Breast epithelium (tissue), 4 donors: ENCODE data around the gene UST. TPM values are rescaled to one million over a fixed set of nuclear protein-coding genes. Genes with fewer than 3 reads are reported as not detected.
"Not testable (repeated sequence)": the region's sequence is repeated elsewhere in the genome, so short reads cannot be mapped to it uniquely, and the experiment has no call there.

Source experiments
- DNase-seq, 2 donors: peaks; one replicate each; pipeline ENCODE4 v3.0.0-alpha.2; 2019; ENCODE audit warnings: low spot score in 2 of 2
- H3K27ac ChIP-seq, 2 donors: fragments of 200-600 bp; sonication (generic) in 1 of 2; one replicate each; pipeline ENCODE4 v1.5.1; 2016 to 2019; ENCODE audit warnings: mild to moderate bottlenecking in 1 of 2
- H3K27me3 ChIP-seq, 2 donors: fragments of 200-600 bp; sonication (generic) in 1 of 2; one replicate each; pipeline versions ENCODE4 v1.5.1 to v1.6.0; 2017 to 2019; ENCODE audit warnings: control low read depth in 1 of 2, mild to moderate bottlenecking in 1 of 2
- H3K36me3 ChIP-seq: fragments of 200-600 bp; one replicate; pipeline ENCODE4 v1.5.1; 2019
- H3K4me1 ChIP-seq, 2 donors: fragments of 200-600 bp; sonication (generic); one replicate each; pipeline ENCODE4 v1.5.1; 2016 to 2019; ENCODE audit warnings: control low read depth in 1 of 2
- H3K4me3 ChIP-seq, 3 donors: fragments of 200-600 bp; sonication (generic); 1 replicate in 2 of 3; 2 replicates in 1 of 3; pipeline ENCODE4 v1.5.1; 2016 to 2019; ENCODE audit warnings: mild to moderate bottlenecking in 3 of 3, moderate library complexity in 2 of 3
- H3K9me3 ChIP-seq, 2 donors: fragments of 200-600 bp; sonication (generic) in 1 of 2; one replicate each; pipeline ENCODE4 v1.5.1; 2016 to 2019; ENCODE audit warnings: control low read depth in 1 of 2
- POLR2A ChIP-seq: fragments of 450-650 bp; IDR thresholded peaks from one replicate; pipeline ENCODE4 v1.6.1; 2016; ENCODE audit warnings: antibody characterized with exemption, mild to moderate bottlenecking, moderate library complexity
- POLR2AphosphoS5 ChIP-seq, 3 donors: sonication (generic); formaldehyde crosslinking; IDR thresholded peaks; one replicate each; pipeline ENCODE4 v1.6.1; 2017; ENCODE audit warnings: antibody characterized with exemption in 3 of 3
- intact Hi-C: fragments of 100-400 bp; cut with DNase I; formaldehyde crosslinking; loops from one replicate; pipeline ENCODE4 v1.15.1; 2023; ENCODE audit warnings: low total_unique reads
- total RNA-seq, 3 donors: library from RNA; depleted of rRNA; stranded (reverse); fragments of >200 nt; gene quantifications; one replicate each; pipeline ENCODE4 v1.1.0, GENCODE V29; 2016
- TF ChIP-seq, protein P1 (sequence below), 3 donors: fragments of 450-650 bp; IDR thresholded peaks; one replicate each; pipeline ENCODE4 v1.5.1; 2016 to 2017; ENCODE audit warnings: antibody characterized with exemption in 3 of 3, mild to moderate bottlenecking in 3 of 3, moderate library complexity in 3 of 3

Gene UST
- total RNA-seq, 3 donors from 2014 or later, result 10.5 to 28.8 (median 13.2) TPM

DNA sequence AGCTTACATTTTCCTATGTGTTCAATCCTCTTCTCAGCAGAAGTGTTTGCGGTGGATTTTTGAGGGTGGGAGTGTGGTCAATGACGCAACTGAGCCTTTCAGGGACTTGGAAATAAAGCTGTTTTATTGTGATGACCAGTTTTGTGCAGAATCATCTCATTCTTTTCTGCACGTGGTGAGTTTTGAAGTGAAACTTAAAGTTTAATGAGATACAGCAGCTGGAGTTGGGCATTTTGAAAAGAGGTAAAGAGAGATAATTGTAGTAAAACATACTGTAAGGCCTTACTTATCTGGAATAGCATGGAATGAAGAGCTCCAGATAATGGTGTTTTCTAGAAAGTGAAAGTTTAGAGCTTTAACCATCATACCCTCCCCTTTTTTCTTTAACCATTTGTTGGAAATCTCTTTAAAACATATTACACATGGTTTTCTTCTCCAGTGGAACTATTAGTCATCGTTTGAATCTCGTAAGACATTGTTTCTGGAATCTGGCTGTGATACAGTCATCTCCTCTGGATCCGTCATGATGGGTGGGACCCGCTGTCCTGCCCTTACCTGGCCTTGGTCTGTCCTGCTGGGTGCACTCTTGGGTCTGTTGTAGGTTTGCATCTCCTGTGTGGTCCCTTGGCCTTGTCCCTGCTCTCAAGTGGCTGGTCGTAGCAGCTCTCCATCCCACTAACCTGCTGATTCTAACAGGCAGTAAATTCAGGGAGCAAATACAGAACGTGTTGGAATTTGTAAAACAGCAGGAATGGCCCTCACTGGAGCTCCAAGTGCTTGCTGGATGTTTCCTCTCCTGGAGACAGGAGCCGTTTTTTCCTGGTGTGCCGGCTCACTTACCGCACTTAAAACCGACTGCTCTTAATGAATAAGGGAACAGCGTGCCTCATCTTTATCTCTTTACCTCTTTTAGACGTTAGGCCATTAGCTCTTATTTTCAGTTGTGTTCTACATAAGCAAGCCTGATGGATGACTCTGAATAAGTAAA lies 29.8 kb downstream of the UST start:
- no peaks in the 10 kb centered on the region for H3K9me3 ChIP-seq
- intact Hi-C loops, result no loop called here
- H3K4me1 ChIP-seq, result no peaks in the 10 kb centered on the region
- H3K27me3 ChIP-seq, result no peaks in the 10 kb centered on the region
- peak overlapping the region in 2 of 3 donors; percentile 8 to 19 for H3K4me3 ChIP-seq
- peak overlapping the region in 1 of 2 donors; percentile 44 for H3K27ac ChIP-seq
- TF ChIP-seq POLR2AphosphoS5 (IDR thresholded peaks at IDR 0.05), result no peak
- TF ChIP-seq, protein P1, sequence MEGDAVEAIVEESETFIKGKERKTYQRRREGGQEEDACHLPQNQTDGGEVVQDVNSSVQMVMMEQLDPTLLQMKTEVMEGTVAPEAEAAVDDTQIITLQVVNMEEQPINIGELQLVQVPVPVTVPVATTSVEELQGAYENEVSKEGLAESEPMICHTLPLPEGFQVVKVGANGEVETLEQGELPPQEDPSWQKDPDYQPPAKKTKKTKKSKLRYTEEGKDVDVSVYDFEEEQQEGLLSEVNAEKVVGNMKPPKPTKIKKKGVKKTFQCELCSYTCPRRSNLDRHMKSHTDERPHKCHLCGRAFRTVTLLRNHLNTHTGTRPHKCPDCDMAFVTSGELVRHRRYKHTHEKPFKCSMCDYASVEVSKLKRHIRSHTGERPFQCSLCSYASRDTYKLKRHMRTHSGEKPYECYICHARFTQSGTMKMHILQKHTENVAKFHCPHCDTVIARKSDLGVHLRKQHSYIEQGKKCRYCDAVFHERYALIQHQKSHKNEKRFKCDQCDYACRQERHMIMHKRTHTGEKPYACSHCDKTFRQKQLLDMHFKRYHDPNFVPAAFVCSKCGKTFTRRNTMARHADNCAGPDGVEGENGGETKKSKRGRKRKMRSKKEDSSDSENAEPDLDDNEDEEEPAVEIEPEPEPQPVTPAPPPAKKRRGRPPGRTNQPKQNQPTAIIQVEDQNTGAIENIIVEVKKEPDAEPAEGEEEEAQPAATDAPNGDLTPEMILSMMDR (IDR thresholded peaks at IDR 0.05), result no peak
- TF ChIP-seq POLR2A, result no peak
- no peak for DNase-seq
- H3K36me3 ChIP-seq, result no peaks in the 10 kb centered on the region

DNA sequence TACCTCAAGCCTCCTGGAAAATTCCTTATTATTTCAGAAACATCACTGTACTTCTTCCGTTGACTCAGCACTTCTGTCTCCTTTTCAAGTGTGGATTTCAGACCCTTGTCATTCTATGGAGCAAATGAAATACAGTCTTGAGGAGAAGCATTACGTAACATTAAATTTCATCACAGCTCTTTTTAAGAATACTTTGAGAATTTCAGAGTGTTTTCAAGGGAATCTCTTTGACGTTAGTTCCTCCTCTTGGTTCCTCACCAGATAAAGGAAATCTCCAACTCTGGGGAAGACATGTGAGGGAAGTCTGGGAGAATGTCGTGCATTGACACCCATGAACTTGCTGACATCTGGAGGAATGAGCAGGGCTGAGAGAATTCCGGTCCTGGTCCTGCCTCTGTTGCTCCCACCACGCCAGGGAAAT lies 32.3 kb downstream of the UST start:
- H3K4me3 ChIP-seq, result no peak overlapping the region
- DNase-seq, result no peak
- H3K36me3 ChIP-seq, result no peaks in the 10 kb centered on the region
- intact Hi-C loops, result no loop called here
- TF ChIP-seq POLR2A, result no peak
- TF ChIP-seq, protein P1 (IDR thresholded peaks at IDR 0.05), result no peak
- no peaks in the 10 kb centered on the region for H3K9me3 ChIP-seq
- no peaks in the 10 kb centered on the region for H3K4me1 ChIP-seq
- H3K27ac ChIP-seq, result peak overlapping the region in 1 of 2 donors; percentile 34
- no peaks in the 10 kb centered on the region for H3K27me3 ChIP-seq

DNA sequence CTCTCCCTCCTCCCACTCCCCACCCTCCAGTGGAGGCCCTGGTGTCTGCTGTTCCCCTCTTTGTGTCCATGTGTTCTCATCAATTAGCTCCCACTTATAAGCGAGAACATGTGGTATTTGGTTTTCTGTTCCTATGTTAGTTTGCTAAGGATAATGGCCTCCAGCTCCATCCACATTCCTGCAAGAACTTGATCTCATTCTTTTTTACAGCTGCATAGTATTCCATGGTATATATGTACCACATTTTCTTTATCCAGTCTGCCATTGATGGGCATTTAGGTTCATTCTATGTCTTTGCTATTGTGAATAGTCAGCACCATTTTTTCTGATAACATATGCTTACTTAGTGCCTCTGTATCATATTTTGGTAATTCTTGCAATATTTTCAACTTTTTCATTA lies 33.6 kb downstream of the UST start:
- intact Hi-C loops, result not testable (repeated sequence)

DNA sequence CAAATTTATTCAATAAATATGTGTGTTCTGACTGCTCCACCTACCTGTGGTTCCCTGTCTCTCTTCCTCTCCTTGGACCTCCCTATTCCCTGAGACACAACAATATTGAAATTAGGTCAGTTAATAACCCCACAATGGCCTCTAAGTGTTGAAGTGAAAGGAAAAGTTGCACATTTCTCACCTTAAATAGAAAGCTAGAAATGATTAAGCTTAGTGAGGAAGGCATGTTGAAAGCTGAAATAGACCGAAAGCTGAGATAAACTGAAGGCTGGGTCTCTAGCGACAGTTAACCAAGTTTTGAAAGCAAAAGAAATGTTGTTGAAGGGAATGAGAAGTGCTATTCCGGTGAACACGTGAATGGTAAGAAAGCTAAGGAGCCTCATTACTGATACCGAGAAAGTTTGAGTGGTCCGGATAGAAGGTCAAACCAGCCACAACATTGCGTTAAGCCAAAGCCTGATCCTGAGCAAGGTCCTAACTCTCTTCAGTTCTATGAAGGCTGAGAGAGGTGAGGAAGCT lies 34.1 kb downstream of the UST start:
- Histone ChIP-seq H3K9me3 (no peaks in the 10 kb centered on the region), H3K4me3 (no peak overlapping the region), H3K4me1 (no peaks in the 10 kb centered on the region), H3K36me3 (no peaks in the 10 kb centered on the region), H3K27ac (no peak overlapping the region), H3K27me3 (no peaks in the 10 kb centered on the region)
- no peak for DNase-seq
- TF ChIP-seq POLR2A (no peak), POLR2AphosphoS5 (IDR thresholded peaks at IDR 0.05) (no peak)
- TF ChIP-seq, protein P1 (IDR thresholded peaks at IDR 0.05), result no peak
- intact Hi-C loops, result no loop called here

More for the DNA sequence above, 33.6 kb downstream of the UST start:
- not testable (repeated sequence) for H3K36me3 ChIP-seq, H3K4me1 ChIP-seq, H3K4me3 ChIP-seq, H3K27me3 ChIP-seq, DNase-seq, H3K27ac ChIP-seq, H3K9me3 ChIP-seq

DNA sequence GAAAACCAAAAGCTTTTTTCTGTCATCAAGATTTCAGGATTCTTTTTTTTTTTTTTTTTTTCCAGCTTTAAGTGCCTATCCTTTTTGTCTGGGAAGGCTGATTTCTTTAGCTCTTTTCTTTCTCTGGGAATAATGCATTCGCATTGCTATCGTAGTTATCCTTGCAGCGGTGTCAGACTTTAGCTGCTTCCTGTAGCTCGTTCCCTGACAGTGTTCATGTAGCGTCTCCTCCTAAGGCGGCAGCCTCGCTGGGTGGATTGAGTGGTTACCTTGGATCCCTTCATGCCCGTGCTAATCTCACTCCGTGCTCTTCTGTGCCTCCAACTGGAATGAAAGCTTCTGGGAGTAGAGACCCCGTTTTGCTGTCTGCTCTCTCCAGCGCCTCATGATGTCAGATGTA lies 43.1 kb downstream of the UST start:
- TF ChIP-seq POLR2A, result no peak
- no peak for TF ChIP-seq POLR2AphosphoS5 (IDR thresholded peaks at IDR 0.05)
- TF ChIP-seq, protein P1 (IDR thresholded peaks at IDR 0.05), result no peak
- Histone ChIP-seq H3K27me3 (no peaks in the 10 kb centered on the region), H3K36me3 (no peaks in the 10 kb centered on the region), H3K4me1 (no peaks in the 10 kb centered on the region), H3K9me3 (peaks cover 0 to 6% of the 10 kb centered on the region in 2 donors), H3K27ac (no peak overlapping the region), H3K4me3 (no peak overlapping the region)
- DNase-seq, result no peak
- intact Hi-C loops, result no loop called here
